Testis (tissue), 3 donors: ENCODE data around the gene ULK4. TPM values are rescaled to one million over a fixed set of nuclear protein-coding genes. Genes with fewer than 3 reads are reported as not detected.

Experiments used
- DNase-seq: peaks from one replicate; pipeline ENCODE4 v3.0.0-alpha.2; 2019
- H3K27ac ChIP-seq, 2 donors: fragments of 200-600 bp; sonication (generic); one replicate each; pipeline ENCODE4 v1.5.1; 2019
- H3K27me3 ChIP-seq: fragments of 200-600 bp; sonication (generic); one replicate; pipeline ENCODE4 v1.5.1; 2019
- H3K36me3 ChIP-seq: fragments of 200-600 bp; sonication (generic); one replicate; pipeline ENCODE4 v1.5.1; 2017; ENCODE audit warnings: low read depth; ENCODE audit errors: missing control alignments
- H3K4me1 ChIP-seq: fragments of 200-600 bp; sonication (generic); one replicate; pipeline ENCODE4 v1.5.1; 2019
- H3K4me3 ChIP-seq, 2 donors: fragments of 200-600 bp; sonication (generic); one replicate each; pipeline ENCODE4 v1.5.1; 2017 to 2019
- H3K9me3 ChIP-seq: fragments of 200-600 bp; sonication (generic); one replicate; pipeline ENCODE4 v1.5.1; 2017
- CTCF ChIP-seq, 3 experiments: fragments of 450-650 bp in 2 of 3; fragments of 200-600 bp in 1 of 3; sonication (generic) in 1 of 3; IDR thresholded peaks; one replicate each; pipeline ENCODE4 v1.5.1; 2016 to 2019; ENCODE audit warnings: antibody characterized with exemption in 3 of 3, mild to moderate bottlenecking in 2 of 3, moderate library complexity in 1 of 3
- POLR2A ChIP-seq: fragments of 450-650 bp; IDR thresholded peaks from one replicate; pipeline ENCODE4 v1.6.1; 2017; ENCODE audit warnings: antibody characterized with exemption, mild to moderate bottlenecking, moderate library complexity
- WGBS, 2 donors: methylation state at CpG; one replicate each; pipeline ENCODE4 v1.1.5; 2018; 5-methylcytosine and 5-hydroxymethylcytosine counted together
- intact Hi-C: fragments of 100-400 bp; cut with DNase I; formaldehyde crosslinking; loops from one replicate; pipeline ENCODE4 v1.15.1; 2023; ENCODE audit warnings: low total_unique reads
- polyA plus RNA-seq: library from polyadenylated mRNA; stranded (reverse); fragments of 350-450 nt; fragmentation: Illumina TruSeq; extraction: RNeasy Lipid Tissue Mini Kit (QIAGEN cat#74804); gene quantifications from one replicate; pipeline ENCODE4 v1.2.3, GENCODE V29; 2014; ENCODE audit warnings: low read depth, low replicate concordance; ENCODE audit not compliant: insufficient read depth
- total RNA-seq, 2 donors: library from RNA; depleted of rRNA; stranded (reverse); fragments of >200 nt; gene quantifications; one replicate each; pipeline ENCODE4 v1.2.3, GENCODE V29; 2016

The ULK4 gene
- total and polyA plus RNA-seq, 3 donors from 2014 or later = 45.7 to 91.6 (median 47.4) TPM

GRCh38 chr3:41532976-41533375 lies 428.9 kb downstream of the ULK4 start:
- Histone ChIP-seq H3K9me3 (no peaks in the 10 kb centered on the region), H3K4me1 (no peaks in the 10 kb centered on the region), H3K4me3 (no peak overlapping the region), H3K27ac (no peak overlapping the region), H3K27me3 (no peaks in the 10 kb centered on the region), H3K36me3 (no peaks in the 10 kb centered on the region)
- no peak for TF ChIP-seq POLR2A
- no peak for TF ChIP-seq CTCF (IDR thresholded peaks at IDR 0.05)
- intact Hi-C loops = no loop called here
- no peak for DNase-seq
- WGBS, 2 donors = 73 to 83% methylated on average over 3 of the region's 3 CpGs

- H3K9me3 ChIP-seq = no peaks in the 10 kb centered on the region
- DNase-seq = no peak
- H3K4me1 ChIP-seq = no peaks in the 10 kb centered on the region
- 88 to 92% methylated on average over 5 of the region's 5 CpGs for WGBS, 2 donors
- intact Hi-C loops = no loop called here
- no peak for TF ChIP-seq POLR2A
- TF ChIP-seq CTCF (IDR thresholded peaks at IDR 0.05) = no peak
- H3K36me3 ChIP-seq = no peaks in the 10 kb centered on the region
- H3K27ac ChIP-seq = no peak overlapping the region
- no peaks in the 10 kb centered on the region for H3K27me3 ChIP-seq
- no peak overlapping the region for H3K4me3 ChIP-seq
Measured at GRCh38 chr3:41526995-41527573, 434.8 kb downstream of the ULK4 start.

- Histone ChIP-seq H3K36me3 (no peaks in the 10 kb centered on the region), H3K4me3 (no peak overlapping the region), H3K9me3 (no peaks in the 10 kb centered on the region), H3K27me3 (no peaks in the 10 kb centered on the region), H3K4me1 (no peaks in the 10 kb centered on the region), H3K27ac (no peak overlapping the region)
- DNase-seq = no peak
- WGBS, 2 donors = 62 to 77% methylated on average over 6 of the region's 6 CpGs
- no peak for TF ChIP-seq POLR2A
- no peak for TF ChIP-seq CTCF (IDR thresholded peaks at IDR 0.05)
- intact Hi-C loops = no loop called here
Measured at GRCh38 chr3:41525303-41526064, 436.4 kb downstream of the ULK4 start.

- no peak overlapping the region for H3K4me3 ChIP-seq
- H3K9me3 ChIP-seq = no peaks in the 10 kb centered on the region
- TF ChIP-seq CTCF (IDR thresholded peaks at IDR 0.05) = no peak
- TF ChIP-seq POLR2A = no peak
- intact Hi-C loops = no loop called here
- H3K27me3 ChIP-seq = no peaks in the 10 kb centered on the region
- no peak overlapping the region for H3K27ac ChIP-seq
- no peak for DNase-seq
- no peaks in the 10 kb centered on the region for H3K4me1 ChIP-seq
- 97 to 98% methylated on average over 1 of the region's 1 CpG for WGBS, 2 donors
- H3K36me3 ChIP-seq = no peaks in the 10 kb centered on the region
Measured at GRCh38 chr3:41523897-41524296, 438.0 kb downstream of the ULK4 start.

GRCh38 chr3:41522612-41523011 lies 439.3 kb downstream of the ULK4 start:
- no peaks in the 10 kb centered on the region for H3K36me3 ChIP-seq
- no peak for DNase-seq
- no peaks in the 10 kb centered on the region for H3K27me3 ChIP-seq
- intact Hi-C loops = no loop called here
- no peaks in the 10 kb centered on the region for H3K4me1 ChIP-seq
- TF ChIP-seq CTCF (IDR thresholded peaks at IDR 0.05) (no peak), POLR2A (no peak)
- H3K9me3 ChIP-seq = no peaks in the 10 kb centered on the region
- no peak overlapping the region for H3K4me3 ChIP-seq
- 81 to 82% methylated on average over 2 of the region's 2 CpGs for WGBS, 2 donors
- no peak overlapping the region for H3K27ac ChIP-seq
